Breast epithelium (tissue), 3 donors: ENCODE measurements around the gene CENPP.

Experiments used
- CTCF ChIP-seq, 3 donors: fragments of 450-650 bp; IDR thresholded peaks; one replicate each; pipeline ENCODE4 v1.5.1; 2016 to 2017; ENCODE audit warnings: antibody characterized with exemption in 3 of 3, mild to moderate bottlenecking in 3 of 3, moderate library complexity in 3 of 3
- POLR2A ChIP-seq: fragments of 450-650 bp; IDR thresholded peaks from one replicate; pipeline ENCODE4 v1.6.1; 2016; ENCODE audit warnings: antibody characterized with exemption, mild to moderate bottlenecking, moderate library complexity
- POLR2AphosphoS5 ChIP-seq, 3 donors: sonication (generic); formaldehyde crosslinking; IDR thresholded peaks; one replicate each; pipeline ENCODE4 v1.6.1; 2017; ENCODE audit warnings: antibody characterized with exemption in 3 of 3

DNA sequence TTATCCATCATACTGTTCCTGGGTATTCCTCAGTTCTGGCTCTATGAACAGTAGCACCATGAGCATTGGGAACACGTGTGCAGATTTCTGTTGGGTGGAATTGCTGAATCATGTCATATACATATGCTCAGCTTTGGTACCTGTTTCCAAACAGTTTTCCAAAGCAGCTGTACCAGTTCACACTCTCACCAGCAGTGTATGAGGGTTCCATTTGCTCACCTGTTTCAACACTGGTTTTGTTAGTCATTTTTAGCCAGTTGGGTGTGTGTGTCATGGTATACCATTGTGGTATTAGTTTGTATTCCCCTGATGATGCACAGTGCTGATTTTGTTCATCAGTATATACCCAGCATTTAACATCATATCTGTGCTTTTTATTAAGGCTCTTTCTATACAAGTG lies 266.8 kb downstream of the CENPP start:
- TF ChIP-seq CTCF (IDR thresholded peaks at IDR 0.05) (no peak), POLR2A (no peak), POLR2AphosphoS5 (IDR thresholded peaks at IDR 0.05) (no peak)
